Right ventricle myocardium inferior (tissue), 1 donor: ENCODE results near the gene FRMPD2. TPM values are rescaled to one million over a fixed set of nuclear protein-coding genes. Genes with fewer than 3 reads are reported as not detected.
"Not testable (repeated sequence)": the region's sequence is repeated elsewhere in the genome, so short reads cannot be mapped to it uniquely, and the experiment has no call there.

Source experiments
- ATAC-seq: fragments of 200-7000 bp; cut with Tn5 transposase; one replicate; pipeline ENCODE4 v1.9.1; 2020; ENCODE audit warnings: mild to moderate bottlenecking, moderate library complexity
- DNase-seq: peaks from one replicate; pipeline ENCODE4 v3.0.0; 2021; ENCODE audit errors: missing footprints
- intact Hi-C: fragments of 100-400 bp; cut with DNase I; formaldehyde crosslinking; loops from one replicate; pipeline ENCODE4 v1.11.0; 2022
- total RNA-seq: library from RNA; stranded (reverse); fragmentation: NEBNext Ultra II Directional; extraction: Animal tissue kit (Norgen Biotek cat#: 25700); gene quantifications from one replicate; pipeline ENCODE4 v1.2.1, GENCODE V29; 2021
- donor health status: DM: no; HTN: yes; CAD: no; lungs with severe emphysema.

The FRMPD2 gene
- total RNA-seq, 1 donor from 2014 or later: not detected

DNA sequence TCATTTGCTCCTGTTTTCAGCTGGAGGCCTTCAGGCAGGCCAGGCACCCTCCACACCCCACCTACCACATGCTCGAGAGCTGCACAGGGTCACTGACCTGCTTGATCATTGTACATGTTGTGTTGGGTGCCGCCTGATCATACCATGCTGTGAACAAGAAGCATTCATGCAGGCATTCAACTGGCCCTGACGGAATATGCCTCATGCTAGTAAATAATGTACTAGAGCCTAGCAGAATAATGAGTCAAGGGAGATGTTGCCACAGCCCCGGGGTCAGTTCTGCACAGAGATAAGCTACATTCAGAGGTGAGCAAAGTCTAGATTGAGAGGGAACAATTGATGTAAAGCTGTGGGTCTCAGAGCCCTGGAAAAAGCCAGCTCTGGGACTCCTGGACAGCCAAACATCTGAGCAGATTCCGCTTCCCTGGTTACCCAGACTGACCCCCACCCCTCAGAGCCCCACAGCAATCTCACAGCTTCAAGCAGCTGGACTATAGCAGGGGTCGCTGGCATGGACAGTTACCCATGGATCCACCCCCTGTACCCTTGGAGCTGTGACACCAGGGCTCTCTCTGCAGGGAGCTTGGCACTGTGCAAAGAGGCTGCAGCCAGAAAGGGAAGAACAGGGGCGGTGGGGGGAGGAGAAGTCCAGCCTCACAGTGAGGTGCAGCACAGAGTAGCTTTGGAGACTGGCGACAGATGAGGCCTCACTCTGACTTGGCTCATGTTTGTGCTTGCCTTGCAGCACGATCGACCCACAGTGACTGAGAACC is 86.6 kb downstream of the FRMPD2 start:
- peak; percentile 73 for ATAC-seq
- DNase-seq: no peak
- intact Hi-C loops: no loop called here

DNA sequence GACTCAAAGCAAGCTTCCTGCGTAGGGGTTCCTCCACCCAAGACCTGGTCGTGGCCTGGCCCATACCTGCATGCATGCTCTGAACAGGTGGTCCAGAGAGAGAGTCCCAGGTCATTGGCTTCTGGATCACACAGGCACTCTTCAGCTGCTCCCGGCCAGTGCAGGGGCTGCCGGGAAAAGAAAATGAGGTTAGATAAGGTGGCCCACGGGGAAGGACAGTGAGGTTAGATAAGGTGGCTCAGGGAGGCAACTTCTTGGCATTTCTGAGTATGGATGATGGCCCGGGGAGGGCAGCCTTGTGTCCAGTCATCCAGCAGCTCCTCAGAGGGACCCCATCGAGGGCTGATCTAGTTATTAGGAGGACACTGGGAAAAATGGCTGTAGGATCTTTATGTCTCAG is 87.4 kb downstream of the FRMPD2 start:
- ATAC-seq: no peak
- intact Hi-C loops: no loop called here
- DNase-seq: no peak

DNA sequence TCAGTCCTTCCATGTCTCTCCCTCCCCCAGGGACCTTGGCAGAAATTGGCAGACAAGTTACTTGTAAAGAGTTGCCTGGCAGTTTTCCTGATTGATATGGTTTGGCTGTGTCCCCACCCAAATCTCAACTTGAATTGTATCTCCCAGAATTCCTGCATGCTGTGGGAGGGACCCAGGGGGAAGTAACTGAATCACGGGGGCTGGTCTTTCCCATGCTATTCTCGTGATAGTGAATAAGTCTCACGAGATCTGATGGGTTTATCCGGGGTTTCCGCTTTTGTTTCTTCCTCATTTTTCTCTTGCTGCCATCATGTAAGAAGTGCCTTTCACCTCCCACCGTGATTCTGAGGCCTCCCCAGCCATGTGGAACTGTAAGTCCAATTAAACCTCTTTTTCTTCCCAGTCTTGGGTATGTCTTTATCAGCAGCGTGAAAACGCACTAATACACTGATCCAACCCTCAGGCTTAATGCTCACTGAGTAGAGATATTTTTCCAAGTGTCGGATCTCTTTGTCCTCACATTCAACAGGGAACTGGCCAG is 88.2 kb downstream of the FRMPD2 start:
- DNase-seq, intact Hi-C loops, ATAC-seq: not testable (repeated sequence)

DNA sequence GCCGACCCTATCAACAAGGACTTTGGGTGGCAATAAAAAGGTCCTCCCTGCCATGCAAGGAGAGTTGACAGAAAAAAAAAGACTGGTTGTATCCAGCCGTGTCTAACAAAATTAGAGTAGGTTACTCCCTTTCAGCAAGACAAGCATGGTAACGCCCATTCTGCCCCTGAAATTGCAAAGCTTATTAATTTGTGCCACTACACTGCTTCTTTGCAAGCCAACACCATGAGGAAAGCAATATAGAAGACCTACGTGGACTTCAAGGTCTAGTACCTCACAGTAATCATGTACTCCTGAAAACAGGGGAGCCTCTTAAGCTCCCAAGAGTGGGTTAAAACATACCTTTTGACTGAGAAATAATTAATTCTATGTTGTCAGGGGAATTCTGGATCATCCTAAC is 90.3 kb downstream of the FRMPD2 start:
- DNase-seq (no peak), ATAC-seq (no peak)
- intact Hi-C loops: no loop called here

DNA sequence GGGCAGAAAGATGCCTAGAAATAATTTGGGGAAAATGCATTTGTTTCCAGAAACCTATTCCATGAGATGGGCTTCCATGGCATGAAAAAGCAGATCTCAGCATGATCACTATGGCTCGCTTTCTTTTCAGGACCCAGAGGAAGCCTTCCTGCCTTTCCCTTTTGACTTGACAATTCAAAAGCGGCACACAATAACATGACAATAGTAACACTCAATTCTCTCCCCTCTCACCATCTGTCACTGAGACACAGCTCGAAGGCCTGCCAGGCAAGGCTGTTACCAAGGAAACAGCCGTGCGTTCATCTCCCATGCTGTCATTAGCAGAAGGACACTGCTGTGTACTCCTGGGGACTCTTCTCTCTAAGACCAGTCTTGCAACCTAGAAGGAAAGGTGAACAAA is 101.8 kb downstream of the FRMPD2 start:
- ATAC-seq, DNase-seq, intact Hi-C loops: not testable (repeated sequence)

- intact Hi-C loops, DNase-seq, ATAC-seq: not testable (repeated sequence)
Measured at GRCh38 chr10:48160670-48161069, 113.8 kb downstream of the FRMPD2 start.

DNA sequence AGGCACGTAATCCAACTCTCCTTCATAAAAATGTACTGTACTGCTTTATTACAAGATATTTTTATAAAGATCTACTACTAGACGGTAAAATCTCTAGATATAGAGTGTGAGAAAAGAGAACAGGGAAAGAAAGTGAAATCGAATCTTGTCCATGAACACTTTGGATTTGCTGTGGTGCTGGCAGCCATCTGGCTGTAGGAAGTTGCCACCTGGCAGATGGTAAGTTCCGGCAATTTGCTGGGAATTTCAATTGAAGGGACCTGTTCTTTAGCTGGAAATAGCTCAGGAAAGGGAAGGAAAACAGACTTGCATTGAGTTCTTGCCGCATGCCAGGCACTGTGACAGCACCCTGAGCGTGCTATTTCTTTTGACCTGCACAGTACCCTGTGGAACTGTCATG is 114.3 kb downstream of the FRMPD2 start:
- ATAC-seq, intact Hi-C loops, DNase-seq: not testable (repeated sequence)

DNA sequence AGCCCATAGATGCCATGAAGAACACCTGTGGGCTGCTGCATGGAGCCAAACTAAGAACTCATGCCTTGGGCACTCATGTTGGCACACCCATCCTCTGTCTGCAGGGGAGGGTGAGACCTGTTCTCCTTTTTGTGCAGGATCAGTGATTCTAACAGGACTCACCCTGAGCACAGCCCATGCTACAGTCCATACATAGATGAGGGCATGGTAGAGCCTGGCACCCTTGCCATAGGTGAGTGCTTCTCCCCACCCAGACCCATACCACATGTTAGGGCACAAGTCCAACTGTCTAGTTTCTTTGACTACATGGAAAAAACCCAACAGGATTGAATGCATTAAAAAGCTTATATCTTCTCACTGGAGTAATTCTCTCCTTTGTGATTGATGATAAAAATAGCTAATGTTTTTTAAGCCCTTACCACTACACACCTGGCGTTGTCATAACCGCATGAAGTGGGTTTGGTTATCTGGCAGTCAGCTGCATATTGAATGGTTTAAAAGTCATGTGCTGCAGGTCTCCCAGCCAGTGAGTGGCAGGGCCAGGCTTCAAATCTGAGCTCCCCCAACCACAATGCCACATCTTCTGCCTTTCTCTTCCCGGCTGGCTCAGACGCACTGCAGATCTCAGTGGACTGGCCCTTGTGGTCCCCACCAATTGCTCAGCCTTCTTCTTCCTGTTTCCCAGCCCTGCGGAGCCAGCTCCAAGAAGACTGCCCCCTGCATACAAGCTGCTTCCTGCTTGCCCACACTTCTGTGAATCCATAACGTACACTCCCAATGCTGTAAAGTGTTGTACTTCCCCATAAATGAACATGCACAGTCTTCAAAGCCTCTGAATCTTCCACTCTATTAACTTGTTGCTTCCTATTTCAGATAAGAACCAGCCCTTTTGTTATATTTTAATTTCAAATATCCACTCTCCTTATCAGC is 120.0 kb downstream of the FRMPD2 start:
- intact Hi-C loops, DNase-seq: not testable (repeated sequence)
- ATAC-seq: peak; percentile 36

- intact Hi-C loops, DNase-seq, ATAC-seq: not testable (repeated sequence)
Measured at GRCh38 chr10:48147643-48148042, 126.9 kb downstream of the FRMPD2 start.

GRCh38 chr10:48143721-48144642 is 130.5 kb downstream of the FRMPD2 start:
- ATAC-seq, DNase-seq, intact Hi-C loops: not testable (repeated sequence)

- intact Hi-C loops, ATAC-seq, DNase-seq: not testable (repeated sequence)
Measured at GRCh38 chr10:48140949-48141348, 133.5 kb downstream of the FRMPD2 start.

GRCh38 chr10:48139953-48140850 is 134.3 kb downstream of the FRMPD2 start:
- DNase-seq (peak; percentile 18), ATAC-seq (peak; percentile 86)
- intact Hi-C loops: not testable (repeated sequence)

DNA sequence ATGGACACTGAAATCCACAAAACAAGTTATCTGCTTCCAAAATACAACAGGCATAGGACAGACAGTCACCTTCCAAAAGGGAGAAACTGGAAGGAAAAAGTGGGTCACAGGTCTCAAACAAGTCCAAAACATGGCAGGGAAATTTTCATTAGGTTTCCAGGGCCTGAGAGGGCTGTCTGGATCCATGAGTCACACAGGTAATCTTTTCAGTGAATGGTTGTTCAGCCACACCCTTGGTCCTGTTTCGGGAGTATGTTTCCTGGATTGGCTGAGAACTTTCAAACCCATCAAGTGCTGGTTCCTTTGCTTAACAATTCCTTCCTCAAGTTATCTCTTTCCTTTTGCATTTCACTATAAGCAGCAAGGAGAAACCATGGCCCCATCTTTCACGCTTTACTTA is 145.5 kb downstream of the FRMPD2 start:
- DNase-seq, ATAC-seq, intact Hi-C loops: not testable (repeated sequence)

DNA sequence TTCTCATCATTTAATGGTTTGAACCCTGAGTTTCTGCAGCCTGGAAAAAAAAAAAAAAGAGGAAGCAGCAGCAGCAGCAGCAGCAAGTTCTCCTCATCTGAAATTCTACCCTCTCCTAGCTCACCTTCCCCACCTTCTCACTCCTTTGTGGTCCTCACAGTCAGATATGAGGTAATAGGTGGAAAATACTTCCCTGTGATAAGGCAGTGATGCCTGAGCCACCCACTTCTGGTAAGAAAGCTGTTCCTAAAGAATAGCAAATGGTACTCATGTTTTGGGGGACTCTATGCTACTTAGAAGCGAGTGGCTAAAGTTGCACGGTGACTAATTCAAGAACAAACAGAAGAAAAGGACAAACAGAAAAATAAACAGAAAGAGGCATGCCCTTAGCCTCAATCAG is 148.2 kb downstream of the FRMPD2 start:
- DNase-seq, intact Hi-C loops, ATAC-seq: not testable (repeated sequence)

GRCh38 chr10:48125631-48126030 is 148.9 kb downstream of the FRMPD2 start:
- DNase-seq, intact Hi-C loops, ATAC-seq: not testable (repeated sequence)

DNA sequence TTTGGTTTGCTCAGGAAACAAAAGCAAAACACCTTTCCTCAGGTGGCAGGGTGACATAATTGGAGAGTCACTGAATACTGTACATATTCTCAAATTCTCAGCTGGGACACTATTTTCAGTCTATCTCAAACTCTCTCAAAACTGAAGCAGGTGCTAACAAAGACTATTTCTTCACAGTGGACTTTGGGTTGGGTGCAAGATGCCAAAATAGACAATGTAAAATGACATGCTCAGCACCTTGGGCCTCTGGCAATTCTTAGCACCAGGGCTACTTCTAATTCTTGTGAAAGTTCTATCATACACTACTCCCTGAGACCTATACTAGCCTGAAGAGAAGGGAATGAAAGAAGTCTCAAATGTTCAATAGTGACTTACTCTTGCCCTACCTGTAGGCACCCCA is 151.9 kb downstream of the FRMPD2 start:
- ATAC-seq, DNase-seq, intact Hi-C loops: not testable (repeated sequence)

DNA sequence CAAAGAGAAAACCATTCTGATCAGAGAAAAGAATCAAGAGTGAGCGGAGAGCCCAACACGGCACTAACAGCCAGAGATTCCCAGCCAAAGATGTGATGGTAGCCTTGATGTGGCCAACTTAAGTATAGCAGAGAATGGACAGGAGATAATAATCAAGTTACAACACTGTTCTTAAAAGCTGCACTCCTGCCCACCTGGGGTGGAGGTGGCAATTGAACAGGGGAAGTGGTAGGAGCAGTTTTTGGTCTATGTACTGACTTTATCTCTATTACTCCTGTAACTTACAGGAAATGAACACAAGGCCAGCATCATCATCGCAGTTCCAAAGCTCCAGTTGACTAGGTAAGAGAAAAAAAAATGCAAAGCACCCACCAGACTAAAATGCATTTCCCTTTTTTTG is 164.2 kb downstream of the FRMPD2 start:
- ATAC-seq, intact Hi-C loops, DNase-seq: not testable (repeated sequence)
